Transverse colon (tissue), 4 donors: Measurements from ENCODE around the gene EHD2. TPM values are rescaled to one million over a fixed set of nuclear protein-coding genes. Genes with fewer than 3 reads are reported as not detected.

Experiments used
- DNase-seq: peaks from one replicate; pipeline ENCODE4 v3.0.0-alpha.2; 2019
- H3K27ac ChIP-seq, 4 donors: fragments of 200-600 bp; sonication (generic); 2 replicates each; pipeline ENCODE4 v1.5.1; 2016 to 2018; ENCODE audit warnings: inconsistent platforms in 4 of 4
- H3K27me3 ChIP-seq: fragments of 200-600 bp; sonication (generic); 2 replicates; pipeline ENCODE4 v1.5.1; 2017; ENCODE audit warnings: inconsistent platforms
- H3K36me3 ChIP-seq, 4 donors: fragments of 200-600 bp; sonication (generic); 2 replicates each; pipeline ENCODE4 v1.5.1; 2017 to 2019; ENCODE audit warnings: inconsistent platforms in 4 of 4
- H3K4me1 ChIP-seq, 4 donors: fragments of 200-600 bp; sonication (generic); 2 replicates each; pipeline ENCODE4 v1.5.1; 2017 to 2020; ENCODE audit warnings: inconsistent platforms in 4 of 4
- H3K4me3 ChIP-seq, 4 donors: fragments of 200-600 bp; sonication (generic); 1 replicate in 1 of 4; 2 replicates in 3 of 4; pipeline versions ENCODE4 v1.5.1 to v1.6.1; 2017 to 2019; ENCODE audit warnings: inconsistent platforms in 4 of 4
- H3K9me3 ChIP-seq, 2 donors: fragments of 200-600 bp; sonication (generic); 2 replicates each; pipeline ENCODE4 v1.5.1; 2017 to 2019; ENCODE audit warnings: inconsistent platforms in 2 of 2
- EP300 ChIP-seq: sonication (generic); formaldehyde crosslinking; IDR thresholded peaks from one replicate; pipeline ENCODE4 v1.6.1; 2017; ENCODE audit warnings: antibody characterized with exemption, low read depth
- POLR2A ChIP-seq: fragments of 450-650 bp; IDR thresholded peaks from one replicate; pipeline ENCODE4 v1.6.1; 2016; ENCODE audit warnings: antibody characterized with exemption, mild to moderate bottlenecking, moderate library complexity
- POLR2AphosphoS5 ChIP-seq, 3 donors: sonication (generic); formaldehyde crosslinking; IDR thresholded peaks; one replicate each; pipeline ENCODE4 v1.6.1; 2016; ENCODE audit warnings: antibody characterized with exemption in 3 of 3
- WGBS, 2 donors: methylation state at CpG; one replicate each; pipeline ENCODE4 v1.1.5; 2018; ENCODE audit warnings: low coverage in 1 of 2; 5-methylcytosine and 5-hydroxymethylcytosine counted together
- in situ Hi-C, 4 donors: fragments of 200-750 bp; cut with MboI; loops; one replicate each; pipeline versions ENCODE4 v1.15.0 to v1.15.1; 2017; ENCODE audit warnings: low sequenced_read_pairs in 3 of 4, low pct_ligation_motif_present in 1 of 4, low pct_unique_long_range_greater_than_20kb in 1 of 4
- intact Hi-C: fragments of 100-400 bp; cut with DNase I; formaldehyde crosslinking; loops from one replicate; pipeline ENCODE4 v1.15.1; 2023; ENCODE audit warnings: low total_unique reads
- total RNA-seq, 4 donors: library from RNA; depleted of rRNA; stranded (reverse); fragments of >200 nt; gene quantifications; one replicate each; pipeline ENCODE4 v1.1.0, GENCODE V29; 2016
- TF ChIP-seq, protein P1 (sequence below), 5 experiments: fragments of 200-600 bp in 3 of 5; fragments of 450-650 bp in 2 of 5; sonication (generic) in 3 of 5; IDR thresholded peaks; 1 replicate in 2 of 5; 2 replicates in 3 of 5; pipeline ENCODE4 v1.5.1; 2016 to 2017; ENCODE audit warnings: antibody characterized with exemption in 5 of 5, inconsistent platforms in 3 of 5, mild to moderate bottlenecking in 2 of 5, moderate library complexity in 1 of 5

The EHD2 gene
- total RNA-seq, 4 donors from 2014 or later, result 15.2 to 93.1 (median 25.3) TPM

DNA sequence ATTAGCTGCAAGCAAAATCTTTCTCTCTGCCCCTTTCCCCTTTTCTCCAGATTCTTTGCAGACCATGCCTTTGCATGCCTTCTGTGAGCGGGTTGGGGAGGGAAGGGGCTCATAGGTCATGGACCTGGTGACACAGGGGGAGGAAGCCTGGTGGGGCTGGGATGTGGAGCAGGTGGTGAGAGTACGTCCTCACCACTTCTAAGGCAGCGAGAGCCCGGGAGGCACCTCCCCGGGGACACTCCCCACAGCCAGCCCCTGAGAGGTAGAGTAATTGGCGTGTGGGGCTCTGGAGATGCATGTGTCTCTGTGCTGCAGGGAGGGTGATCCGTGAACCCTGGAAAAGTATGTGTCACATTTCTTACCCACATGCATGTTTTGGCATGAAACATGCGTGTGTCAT, 42.5 kb upstream of the EHD2 start:
- Histone ChIP-seq H3K27ac (no peak overlapping the region), H3K9me3 (no peaks in the 10 kb centered on the region), H3K4me1 (peaks cover 14 to 21% (median 18%) of the 10 kb centered on the region in 4 donors), H3K4me3 (no peak overlapping the region), H3K36me3 (no peaks in the 10 kb centered on the region), H3K27me3 (no peaks in the 10 kb centered on the region)
- in situ Hi-C loops (no loop called here), intact Hi-C loops (no loop called here)
- 93 to 100% methylated on average over 2 to 8 of the region's 8 CpGs for WGBS, 2 donors
- TF ChIP-seq POLR2A, result no peak
- TF ChIP-seq, protein P1, sequence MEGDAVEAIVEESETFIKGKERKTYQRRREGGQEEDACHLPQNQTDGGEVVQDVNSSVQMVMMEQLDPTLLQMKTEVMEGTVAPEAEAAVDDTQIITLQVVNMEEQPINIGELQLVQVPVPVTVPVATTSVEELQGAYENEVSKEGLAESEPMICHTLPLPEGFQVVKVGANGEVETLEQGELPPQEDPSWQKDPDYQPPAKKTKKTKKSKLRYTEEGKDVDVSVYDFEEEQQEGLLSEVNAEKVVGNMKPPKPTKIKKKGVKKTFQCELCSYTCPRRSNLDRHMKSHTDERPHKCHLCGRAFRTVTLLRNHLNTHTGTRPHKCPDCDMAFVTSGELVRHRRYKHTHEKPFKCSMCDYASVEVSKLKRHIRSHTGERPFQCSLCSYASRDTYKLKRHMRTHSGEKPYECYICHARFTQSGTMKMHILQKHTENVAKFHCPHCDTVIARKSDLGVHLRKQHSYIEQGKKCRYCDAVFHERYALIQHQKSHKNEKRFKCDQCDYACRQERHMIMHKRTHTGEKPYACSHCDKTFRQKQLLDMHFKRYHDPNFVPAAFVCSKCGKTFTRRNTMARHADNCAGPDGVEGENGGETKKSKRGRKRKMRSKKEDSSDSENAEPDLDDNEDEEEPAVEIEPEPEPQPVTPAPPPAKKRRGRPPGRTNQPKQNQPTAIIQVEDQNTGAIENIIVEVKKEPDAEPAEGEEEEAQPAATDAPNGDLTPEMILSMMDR (IDR thresholded peaks at IDR 0.05), result no peak
- no peak for TF ChIP-seq EP300
- no peak for TF ChIP-seq POLR2AphosphoS5 (IDR thresholded peaks at IDR 0.05)
- no peak for DNase-seq

DNA sequence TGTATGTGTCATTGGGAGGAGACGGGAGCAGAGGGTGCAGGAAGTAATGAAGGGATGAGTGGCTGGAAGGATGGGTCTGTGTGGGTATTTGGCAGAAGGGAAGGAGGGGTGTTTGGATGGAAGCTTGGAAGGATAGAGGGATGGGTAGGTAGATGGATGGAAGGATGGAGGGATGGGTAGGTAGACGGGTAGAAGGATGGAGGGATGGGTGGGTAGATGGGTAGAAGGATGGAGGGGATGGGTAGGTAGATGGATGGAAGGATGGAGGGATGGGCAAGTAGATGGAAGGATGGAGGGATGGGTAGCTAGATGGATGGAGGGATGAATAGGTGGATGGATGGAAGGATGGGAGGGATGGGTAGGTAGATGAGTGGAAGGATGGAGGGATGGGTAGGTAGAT, 41.7 kb upstream of the EHD2 start:
- intact Hi-C loops, result no loop called here
- 99 to 100% methylated on average over 2 of the region's 2 CpGs for WGBS, 2 donors
- no peaks in the 10 kb centered on the region for H3K9me3 ChIP-seq
- DNase-seq, result no peak
- in situ Hi-C loops, result no loop called here
- TF ChIP-seq, protein P1 (IDR thresholded peaks at IDR 0.05), result no peak
- TF ChIP-seq EP300 (no peak), POLR2A (no peak), POLR2AphosphoS5 (IDR thresholded peaks at IDR 0.05) (no peak)
- no peak overlapping the region for H3K4me3 ChIP-seq
- no peaks in the 10 kb centered on the region for H3K36me3 ChIP-seq
- no peak overlapping the region for H3K27ac ChIP-seq
- H3K4me1 ChIP-seq, result peaks cover 6 to 13% (median 11%) of the 10 kb centered on the region in 4 donors
- H3K27me3 ChIP-seq, result no peaks in the 10 kb centered on the region

DNA sequence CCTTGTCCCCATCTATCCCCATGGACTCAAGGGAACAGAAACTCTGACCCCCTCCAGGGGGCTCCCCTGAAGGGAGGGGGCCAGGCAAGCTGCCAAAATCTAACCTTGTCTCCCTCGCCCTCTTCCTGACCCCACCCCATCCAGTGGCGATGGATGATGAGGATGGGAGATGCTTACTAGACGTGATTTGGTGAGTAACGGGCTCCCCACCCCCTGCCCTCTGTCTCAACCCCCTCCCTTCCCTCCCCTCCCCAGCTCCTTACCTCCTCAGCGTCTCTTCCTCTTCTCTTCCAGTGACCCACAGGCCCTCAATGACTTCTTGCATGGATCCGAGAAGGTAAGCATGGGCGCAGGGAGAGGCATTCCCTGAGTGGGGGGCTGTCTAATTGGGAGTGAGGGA, 39.8 kb upstream of the EHD2 start:
- Histone ChIP-seq H3K9me3 (no peaks in the 10 kb centered on the region), H3K27ac (no peak overlapping the region), H3K27me3 (no peaks in the 10 kb centered on the region), H3K4me1 (no peaks in the 10 kb centered on the region), H3K4me3 (no peak overlapping the region), H3K36me3 (no peaks in the 10 kb centered on the region)
- in situ Hi-C loops, result no loop called here
- TF ChIP-seq, protein P1 (IDR thresholded peaks at IDR 0.05), result no peak
- TF ChIP-seq EP300 (no peak), POLR2A (no peak), POLR2AphosphoS5 (IDR thresholded peaks at IDR 0.05) (no peak)
- 98 to 100% methylated on average over 2 to 7 of the region's 7 CpGs for WGBS, 2 donors
- no peak for DNase-seq
- intact Hi-C loops, result no loop called here

DNA sequence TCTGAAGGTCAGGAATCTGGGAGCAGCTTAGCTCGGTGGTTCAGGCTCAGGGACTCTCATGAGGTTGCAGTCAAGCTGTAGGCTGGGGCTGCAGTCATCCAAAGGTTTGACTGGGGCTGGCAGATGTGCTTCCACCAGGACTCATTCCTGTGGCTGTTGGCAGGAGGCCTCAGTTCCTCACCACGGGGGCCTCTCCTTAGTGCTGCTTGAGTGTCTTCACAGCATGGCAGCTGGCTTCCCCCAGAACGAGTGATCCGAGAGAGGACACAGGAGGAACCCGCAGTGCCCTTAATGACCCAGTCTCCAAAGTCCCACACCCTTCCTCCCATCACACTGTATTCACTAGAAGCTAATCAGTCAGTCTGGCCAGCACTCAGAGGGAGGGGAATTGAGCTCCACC, 38.7 kb upstream of the EHD2 start:
- TF ChIP-seq, protein P1 (IDR thresholded peaks at IDR 0.05), result no peak
- no peak for TF ChIP-seq POLR2A
- no peak for TF ChIP-seq EP300
- TF ChIP-seq POLR2AphosphoS5 (IDR thresholded peaks at IDR 0.05), result no peak
- intact Hi-C loops, result no loop called here
- H3K9me3 ChIP-seq, result no peaks in the 10 kb centered on the region
- in situ Hi-C loops, result no loop called here
- DNase-seq, result no peak
- H3K36me3 ChIP-seq, result peaks cover 0 to 4% (median 2%) of the 10 kb centered on the region in 4 donors
- no peaks in the 10 kb centered on the region for H3K4me1 ChIP-seq
- H3K27ac ChIP-seq, result no peak overlapping the region
- 94% methylated on average over 5 of the region's 5 CpGs; no CpG with 5 or more reads in 1 of the 2 donors for WGBS, 2 donors
- no peak overlapping the region for H3K4me3 ChIP-seq
- H3K27me3 ChIP-seq, result no peaks in the 10 kb centered on the region
